Activated CD4-positive, alpha-beta T cell treated with anti-CD3 and anti-CD28 coated beads for 36 hours (primary cell): ENCODE data around the gene LRMDA. TPM values are rescaled to one million over a fixed set of nuclear protein-coding genes. Genes with fewer than 3 reads are reported as not detected.
"Not testable (repeated sequence)": the region's sequence is repeated elsewhere in the genome, so short reads cannot be mapped to it uniquely, and the experiment has no call there.

Source experiments
- ATAC-seq: fragments of 200-7000 bp; cut with Tn5 transposase; one replicate; pipeline ENCODE4 v1.10.0; 2021; ENCODE audit warnings: mild to moderate bottlenecking, moderate library complexity
- CTCF ChIA-PET: fragments of 350-600 bp; sonication (Branson Sonifier 250); formaldehyde crosslinking; loops from one replicate; lab custom pipeline; 2021; ENCODE audit warnings: antibody characterized with exemption; lab: Charles Lee
- POLR2A ChIA-PET: fragments of 350-600 bp; sonication (Branson Sonifier 250); formaldehyde crosslinking; loops from one replicate; lab custom pipeline; 2021; ENCODE audit warnings: antibody characterized with exemption, inconsistent platforms; lab: Charles Lee
- DNase-seq: peaks from one replicate; pipeline ENCODE4 v3.0.0-alpha.2; 2020
- H3K27ac Mint-ChIP-seq: one replicate; pipeline ENCODE4 v1.8.0; 2021; ENCODE audit warnings: mixed read lengths
- H3K27me3 Mint-ChIP-seq: one replicate; pipeline ENCODE4 v1.8.0; 2021; ENCODE audit warnings: mixed read lengths
- H3K36me3 Mint-ChIP-seq: one replicate; pipeline ENCODE4 v1.8.0; 2021; ENCODE audit warnings: low read depth, mixed read lengths
- H3K4me1 Mint-ChIP-seq: one replicate; pipeline ENCODE4 v1.8.0; 2021; ENCODE audit warnings: mixed read lengths
- H3K4me3 Mint-ChIP-seq: one replicate; pipeline ENCODE4 v1.8.0; 2021; ENCODE audit warnings: mild to moderate bottlenecking, moderate library complexity, mixed read lengths
- H3K9me3 Mint-ChIP-seq: one replicate; pipeline ENCODE4 v1.8.0; 2021; ENCODE audit warnings: low read depth, mixed read lengths
- intact Hi-C, 2 experiments: fragments of 100-400 bp; cut with DNase I in 1 of 2; cut with micrococcal nuclease in 1 of 2; formaldehyde crosslinking; loops; one replicate each; pipeline versions ENCODE4 v1.14.2 to v1.15.1; 2022 to 2024; cut with DNase I, micrococcal nuclease
- microRNA-seq: library from miRNA; unstranded; fragments of <30 nt; microRNA quantifications from one replicate; pipeline ENCODE4 v1.2.0, GENCODE V29; 2021; ENCODE audit warnings: borderline replicate concordance
- total RNA-seq, 2 experiments: library from RNA; stranded (reverse); gene quantifications; one replicate each; pipeline ENCODE4 v1.2.3, GENCODE V29; 2021

LRMDA gene
- total RNA-seq, 2 experiments from 2014 or later, result not detected

GRCh38 chr10:76577455-76577854 lies 1146.0 kb downstream of the LRMDA start:
- ChIA-PET CTCF (no interaction called here), POLR2A (no interaction called here)
- DNase-seq (no peak), ATAC-seq (no peak)
- Mint-ChIP-seq H3K9me3 (peaks cover 4% of the 10 kb centered on the region), H3K27ac (no peak overlapping the region), H3K4me3 (no peak overlapping the region), H3K4me1 (no peaks in the 10 kb centered on the region), H3K27me3 (no peaks in the 10 kb centered on the region), H3K36me3 (no peaks in the 10 kb centered on the region)
- intact Hi-C loops, result no loop called here

GRCh38 chr10:76581506-76582256 lies 1150.3 kb downstream of the LRMDA start:
- Mint-ChIP-seq H3K9me3 (peaks cover 6% of the 10 kb centered on the region), H3K4me1 (no peaks in the 10 kb centered on the region), H3K27ac (no peak overlapping the region), H3K4me3 (no peak overlapping the region), H3K27me3 (no peaks in the 10 kb centered on the region), H3K36me3 (no peaks in the 10 kb centered on the region)
- DNase-seq (no peak), ATAC-seq (no peak)
- ChIA-PET POLR2A (no interaction called here), CTCF (no interaction called here)
- intact Hi-C loops, result no loop called here

- Mint-ChIP-seq H3K27ac (no peak overlapping the region), H3K27me3 (no peaks in the 10 kb centered on the region), H3K4me3 (no peak overlapping the region), H3K9me3 (peaks cover 5% of the 10 kb centered on the region), H3K4me1 (no peaks in the 10 kb centered on the region), H3K36me3 (no peaks in the 10 kb centered on the region)
- intact Hi-C loops, result no loop called here
- POLR2A ChIA-PET, result no interaction called here
- DNase-seq (no peak), ATAC-seq (no peak)
- CTCF ChIA-PET, result interaction anchor here (0.6 kb wide), 1 partner anchor 475 kb away, joined by 3 read pairs; no protein-coding TSS in a partner anchor
These were observed 1151.1 kb downstream of the LRMDA start for GRCh38 chr10:76582531-76582930.

GRCh38 chr10:76583711-76584161 lies 1152.3 kb downstream of the LRMDA start:
- no peaks in the 10 kb centered on the region for H3K4me1 Mint-ChIP-seq
- ChIA-PET POLR2A (no interaction called here), CTCF (interaction anchor here (0.6 kb wide), 1 partner anchor 409 kb away, joined by 3 read pairs; no protein-coding TSS in a partner anchor)
- DNase-seq, result no peak
- H3K27me3 Mint-ChIP-seq, result no peaks in the 10 kb centered on the region
- ATAC-seq, result no peak
- H3K9me3 Mint-ChIP-seq, result peaks cover 2% of the 10 kb centered on the region
- no peak overlapping the region for H3K27ac Mint-ChIP-seq
- intact Hi-C loops, result no loop called here
- no peak overlapping the region for H3K4me3 Mint-ChIP-seq
- no peaks in the 10 kb centered on the region for H3K36me3 Mint-ChIP-seq

GRCh38 chr10:76584466-76584865 lies 1153.0 kb downstream of the LRMDA start:
- H3K27ac Mint-ChIP-seq, H3K4me3 Mint-ChIP-seq, POLR2A ChIA-PET, H3K27me3 Mint-ChIP-seq, H3K4me1 Mint-ChIP-seq, H3K36me3 Mint-ChIP-seq, ATAC-seq, H3K9me3 Mint-ChIP-seq, DNase-seq, intact Hi-C loops: not testable (repeated sequence)
- CTCF ChIA-PET, result interaction anchor here (0.6 kb wide), 1 partner anchor 408 kb away, joined by 3 read pairs; no protein-coding TSS in a partner anchor

Small RNA genes within 50 kb of the gene (microRNA-seq; reads per million reads assigned to microRNA genes)
- not detected for gene MIR606

Other genes starting within 250 kb of the LRMDA start
- gene VDAC2, start 220.8 kb upstream of the LRMDA start, total RNA-seq, result 100 to 1,000 TPM; 122 to 233 TPM
- 10 to 100 TPM; 28.1 to 41.0 TPM for gene COMTD1, start 195.7 kb upstream of the LRMDA start, total RNA-seq
- gene ZNF503, start 29.9 kb upstream of the LRMDA start, total RNA-seq, result under 1 TPM; 0.40 to 0.46 TPM